Stimulated activated CD4-positive, alpha-beta T cell treated with anti-CD3 and anti-CD28 coated beads, TNF-alpha, amount 100 ng/mL, for 24 hours (primary cell): Measurements from ENCODE around the gene METTL14.
"Not testable (repeated sequence)": the region's sequence is repeated elsewhere in the genome, so short reads cannot be mapped to it uniquely, and the experiment has no call there.

Experiments used
- DNase-seq, 3 experiments: peaks; one replicate each; pipeline ENCODE4 v3.0.0-alpha.2; 2020; ENCODE audit warnings: low read depth in 3 of 3

METTL14 gene

DNA sequence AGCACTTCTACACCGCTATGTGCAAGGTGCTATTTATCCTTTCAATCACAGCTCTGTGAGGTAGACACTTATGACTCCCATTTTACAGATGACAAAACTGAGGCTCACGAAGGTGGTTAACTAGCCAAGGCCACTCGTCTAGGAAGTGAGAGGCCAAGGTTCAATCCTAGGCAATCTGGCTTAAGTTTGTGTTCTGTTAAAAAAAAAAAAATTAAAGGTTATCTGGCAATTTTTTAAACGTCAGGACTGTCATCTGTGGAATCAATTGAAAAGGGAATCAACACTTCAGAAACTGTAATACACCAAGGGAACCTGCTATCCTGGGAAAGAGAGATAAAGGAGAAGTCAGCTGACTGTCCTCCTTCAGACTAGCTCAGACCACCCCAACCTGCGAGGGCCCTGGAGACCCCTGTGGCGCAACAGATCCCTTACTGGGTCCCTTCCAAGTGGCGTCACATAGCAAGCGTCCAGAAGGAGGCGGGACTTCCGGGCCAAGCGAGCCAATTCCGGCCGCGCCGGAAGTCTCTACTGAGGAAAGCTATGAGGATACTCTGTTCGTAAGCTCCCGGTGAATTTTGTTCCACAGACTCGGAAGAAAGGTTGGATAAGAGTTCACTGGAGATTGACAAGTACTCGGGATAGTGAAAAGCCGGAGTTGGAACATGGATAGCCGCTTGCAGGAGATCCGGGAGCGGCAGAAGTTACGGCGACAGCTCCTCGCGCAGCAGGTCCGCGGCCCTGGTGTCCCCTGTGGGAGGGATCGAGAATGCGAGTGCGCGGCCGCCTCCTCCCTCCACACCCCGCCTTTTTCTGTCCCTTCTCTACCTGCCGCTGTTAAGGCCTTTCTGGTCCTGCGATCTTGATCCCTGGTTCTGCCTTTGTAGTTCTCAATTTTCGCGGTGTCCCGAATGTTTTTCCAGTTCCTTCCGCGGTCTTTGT, at the start of gene METTL14:
Gene METTL14 (plus strand): TSS at position 520 of the 939 bp plus-strand sequence. CDS start 143 bp downstream, at position 663.
- peak; percentile 78 to 88 (median 83) for DNase-seq

- not testable (repeated sequence) for DNase-seq
Measured at GRCh38 chr4:118636126-118636525, 49.1 kb upstream of the METTL14 start.

DNA sequence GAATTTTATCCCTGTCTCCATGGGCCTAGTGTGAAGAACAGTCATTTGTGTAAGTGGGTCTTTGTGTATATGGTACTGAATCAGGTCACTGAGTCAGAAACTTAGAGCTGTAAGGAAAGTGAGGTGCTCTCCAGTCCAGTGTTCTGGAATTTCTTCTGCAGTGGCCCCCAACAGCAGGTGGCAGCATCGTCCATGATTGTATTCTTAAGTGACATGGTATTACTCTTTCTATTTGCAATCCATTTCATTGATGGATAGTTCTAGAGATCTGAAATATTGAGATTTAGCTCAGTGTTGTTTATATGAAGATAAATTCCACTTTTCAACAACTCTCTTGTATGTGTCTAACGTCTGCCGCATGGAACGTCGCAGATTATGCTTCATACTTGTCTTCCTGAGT, 20.5 kb upstream of the METTL14 start:
- peak in 1 of 3 experiments; percentile 19 for DNase-seq

DNA sequence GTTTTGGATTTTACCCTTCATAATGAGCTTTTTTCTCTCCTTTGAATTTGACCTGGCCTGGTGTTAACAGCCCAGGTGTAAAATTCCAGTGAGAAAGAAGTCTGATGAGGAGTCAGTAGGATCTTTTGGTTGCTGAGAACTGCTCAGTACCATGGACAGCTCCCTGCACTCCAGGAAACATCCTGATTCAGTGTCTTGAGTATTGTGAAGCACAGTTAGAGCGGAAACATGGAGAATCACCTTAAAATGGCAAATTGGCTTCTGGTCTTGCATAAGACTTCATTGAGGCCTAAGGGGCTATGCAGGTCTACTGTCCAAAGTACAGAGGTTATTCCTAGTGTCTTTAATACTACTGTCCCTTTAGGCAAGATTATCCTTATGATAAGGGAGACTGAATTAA, 16.0 kb upstream of the METTL14 start:
- peak in 1 of 3 experiments; percentile 10 for DNase-seq

DNA sequence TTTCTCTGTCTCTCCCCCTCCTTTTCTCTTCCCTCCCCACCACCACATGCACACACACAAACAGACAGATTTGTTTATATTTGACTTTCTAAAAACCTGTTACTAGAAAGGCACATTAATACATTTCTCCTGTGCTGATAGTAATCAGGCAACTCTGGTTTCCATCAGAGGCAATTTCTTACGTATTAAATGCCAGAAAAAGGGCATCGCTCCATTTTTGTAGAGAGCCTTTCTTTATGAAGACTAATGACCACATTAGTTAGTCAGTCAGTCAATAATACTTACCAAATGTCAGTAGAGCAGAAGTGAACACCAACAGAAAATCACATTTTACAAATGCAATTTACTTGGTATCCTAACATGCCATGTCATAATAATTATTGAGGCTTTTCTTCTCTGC, 14.2 kb upstream of the METTL14 start:
- DNase-seq, result not testable (repeated sequence)

DNA sequence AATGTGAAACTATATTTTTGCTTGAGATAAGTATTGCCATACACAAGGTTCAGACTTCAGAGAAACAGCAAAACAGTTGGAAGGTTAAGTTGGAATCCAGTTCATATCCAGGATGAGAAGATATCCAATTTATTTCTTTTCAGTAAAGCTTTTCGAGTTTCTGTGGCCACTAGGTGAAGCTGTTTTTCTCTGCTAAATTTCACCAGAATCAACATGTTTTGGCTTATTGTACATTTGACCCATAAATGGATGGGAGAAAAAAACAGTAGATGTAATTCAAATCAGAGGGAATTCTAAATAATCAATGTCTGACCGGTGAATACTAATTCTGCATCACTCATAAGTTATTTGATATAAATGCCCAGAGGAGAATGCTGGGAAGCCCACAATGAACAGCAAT, 9.1 kb upstream of the METTL14 start:
- DNase-seq, result no peak

- no peak for DNase-seq
Measured at GRCh38 chr4:118680808-118681207, 4.4 kb upstream of the METTL14 start.

DNA sequence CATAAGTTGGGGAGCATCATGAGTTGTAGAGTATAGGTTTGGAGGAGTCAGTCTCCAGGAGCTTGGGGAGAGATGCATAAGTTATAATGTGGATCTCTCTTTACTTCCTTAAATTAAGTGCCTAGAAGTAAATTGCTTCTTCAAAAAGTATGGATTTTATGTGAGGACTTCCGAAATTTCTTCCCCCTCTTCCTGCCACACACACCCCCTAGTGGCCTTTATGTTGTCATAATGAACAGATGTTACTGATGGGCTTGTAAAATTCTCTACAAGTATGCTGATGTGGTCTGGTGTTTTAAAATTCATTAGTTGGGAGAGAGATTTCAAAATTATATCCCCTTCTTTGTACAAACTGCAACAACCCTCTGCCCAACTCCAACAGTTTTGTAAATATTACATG, 2.3 kb upstream of the METTL14 start:
- no peak for DNase-seq

- DNase-seq, result no peak
Measured at GRCh38 chr4:118683513-118683912, 1.7 kb upstream of the METTL14 start.

GRCh38 chr4:118703118-118703517, 17.9 kb downstream of the METTL14 start:
- no peak for DNase-seq

- DNase-seq, result no peak
Measured at GRCh38 chr4:118711052-118711451, 25.9 kb downstream of the METTL14 start.

- no peak for DNase-seq
Measured at GRCh38 chr4:118712872-118713271, 27.7 kb downstream of the METTL14 start.

DNA sequence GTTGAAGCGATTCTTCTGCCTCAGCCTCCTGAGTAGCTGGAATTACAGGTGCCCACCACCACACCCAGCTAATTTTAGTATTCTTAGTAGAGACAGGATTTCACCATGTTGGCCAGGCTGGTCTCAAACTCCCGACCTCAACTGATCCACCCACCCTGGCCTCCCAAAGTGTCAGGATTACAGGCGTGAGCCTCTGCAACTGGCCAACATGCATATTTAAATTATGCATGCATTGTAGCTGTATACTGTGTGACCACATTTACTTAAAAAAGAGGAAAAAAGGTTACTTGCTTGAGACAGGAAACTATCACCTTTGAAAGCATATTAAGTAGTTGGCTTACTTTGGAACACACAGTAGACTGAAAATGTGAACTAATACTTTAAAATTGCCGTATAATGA, 29.5 kb downstream of the METTL14 start:
- no peak for DNase-seq

DNA sequence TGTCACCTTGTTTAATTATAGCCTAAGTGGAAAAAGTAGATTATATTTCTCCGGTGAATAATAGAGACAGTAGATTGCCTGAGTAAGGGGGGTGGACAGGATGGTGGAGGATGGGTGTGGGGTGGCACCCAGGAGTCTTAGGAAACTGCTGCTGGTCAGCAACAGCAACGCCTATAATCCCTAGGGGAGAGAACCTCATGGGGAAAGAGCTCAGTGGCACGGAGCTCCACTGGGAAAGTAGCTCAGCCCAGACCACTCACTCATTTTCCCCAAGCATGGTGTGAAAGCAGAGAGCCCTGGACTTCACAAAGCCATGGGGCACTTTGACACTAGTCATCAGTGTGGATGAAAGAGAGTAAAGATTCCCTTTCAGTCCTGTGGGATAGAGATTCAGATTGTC, 31.1 kb downstream of the METTL14 start:
- DNase-seq, result no peak

DNA sequence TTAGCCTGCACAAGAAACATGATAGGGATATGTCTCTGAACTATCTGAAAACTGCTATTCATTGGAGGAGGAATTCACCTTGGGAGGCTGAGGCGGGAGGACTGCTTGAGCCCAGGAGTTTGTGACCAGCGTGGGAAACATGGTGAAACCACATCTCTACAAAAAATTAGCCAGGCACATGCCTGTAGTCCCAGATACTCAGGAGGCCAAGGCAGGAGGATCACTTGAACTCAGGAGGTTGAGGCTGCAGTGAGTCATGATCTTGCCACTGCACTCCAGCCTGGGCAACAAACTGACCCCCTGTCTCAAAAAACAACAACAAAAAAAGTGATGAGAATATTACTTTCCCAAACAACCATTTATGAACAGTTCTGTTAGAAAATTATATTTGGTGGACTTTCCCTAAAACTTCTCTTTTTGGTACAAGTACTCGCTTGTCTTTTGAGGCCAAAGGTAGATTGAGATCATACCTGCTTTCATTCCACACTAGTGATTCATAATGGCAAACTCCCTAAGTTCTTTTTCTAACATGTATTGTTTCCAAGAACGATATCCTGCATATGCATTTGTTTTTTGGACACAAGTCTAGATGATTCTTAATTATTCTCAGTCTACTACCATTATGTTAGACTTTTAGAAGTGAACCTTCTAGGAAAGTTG, 33.4 kb downstream of the METTL14 start:
- no peak for DNase-seq

- no peak for DNase-seq
Measured at GRCh38 chr4:118721752-118722151, 36.6 kb downstream of the METTL14 start.

- no peak for DNase-seq
Measured at GRCh38 chr4:118723369-118723768, 38.2 kb downstream of the METTL14 start.

- no peak for DNase-seq
Measured at GRCh38 chr4:118727360-118727759, 42.2 kb downstream of the METTL14 start.

- DNase-seq, result no peak
Measured at GRCh38 chr4:118729287-118730286, 44.4 kb downstream of the METTL14 start.

- DNase-seq, result no peak
Measured at GRCh38 chr4:118730683-118731082, 45.5 kb downstream of the METTL14 start.

- DNase-seq, result no peak
Measured at GRCh38 chr4:118732591-118733330, 47.6 kb downstream of the METTL14 start.
